Cardiac fibroblast (primary cell): ENCODE data around the gene RAB11FIP4.

Experiments used
- DNase-seq, 2 donors: peaks; one replicate each; pipeline versions ENCODE4 v3.0.0 to v3.0.0-alpha.2; 2010; ENCODE audit warnings: low read depth in 2 of 2
- H3K4me3 ChIP-seq, 2 donors: replicated peaks in 1 of 2; 1 replicate in 1 of 2; 2 replicates in 1 of 2; pipeline ENCODE4 v1.5.1; 2011; ENCODE audit warnings: low read depth in 2 of 2, low read length in 2 of 2, mild to moderate bottlenecking in 2 of 2, moderate library complexity in 1 of 2
- CTCF ChIP-seq: IDR thresholded peaks from one replicate; pipeline ENCODE4 v1.5.1; 2011; ENCODE audit warnings: low read depth, mild to moderate bottlenecking, low read length, inconsistent platforms

The RAB11FIP4 gene

DNA sequence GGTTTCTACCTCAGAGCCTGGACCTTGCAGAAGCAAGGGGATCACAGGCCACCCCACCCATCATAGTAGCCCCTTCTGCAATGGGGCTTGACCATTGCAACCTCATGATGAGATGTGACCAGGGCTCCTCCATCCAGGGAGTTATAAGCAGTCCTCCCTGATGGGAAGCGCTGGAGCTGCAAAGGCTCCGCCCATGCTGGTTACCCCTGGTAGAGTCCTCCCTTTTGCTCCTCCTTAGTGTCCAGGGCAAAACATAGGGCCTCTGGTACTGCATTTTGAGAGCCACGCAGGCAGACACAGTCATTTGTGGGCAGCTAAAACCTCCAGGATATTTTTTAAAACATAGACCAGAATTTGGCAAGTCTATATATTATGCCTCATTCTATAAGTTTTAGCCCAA, 161.1 kb downstream of the RAB11FIP4 start:
- no peak for DNase-seq
- no peak for TF ChIP-seq CTCF
- H3K4me3 ChIP-seq: no peak overlapping the region

GRCh38 chr17:31553506-31553905, 162.0 kb downstream of the RAB11FIP4 start:
- H3K4me3 ChIP-seq: no peak overlapping the region
- no peak for DNase-seq
- TF ChIP-seq CTCF: no peak

- DNase-seq: peak in 1 of 2 donors; percentile 46
- TF ChIP-seq CTCF: no peak
- no peak overlapping the region for H3K4me3 ChIP-seq
Measured at GRCh38 chr17:31554930-31555329, 163.5 kb downstream of the RAB11FIP4 start.

DNA sequence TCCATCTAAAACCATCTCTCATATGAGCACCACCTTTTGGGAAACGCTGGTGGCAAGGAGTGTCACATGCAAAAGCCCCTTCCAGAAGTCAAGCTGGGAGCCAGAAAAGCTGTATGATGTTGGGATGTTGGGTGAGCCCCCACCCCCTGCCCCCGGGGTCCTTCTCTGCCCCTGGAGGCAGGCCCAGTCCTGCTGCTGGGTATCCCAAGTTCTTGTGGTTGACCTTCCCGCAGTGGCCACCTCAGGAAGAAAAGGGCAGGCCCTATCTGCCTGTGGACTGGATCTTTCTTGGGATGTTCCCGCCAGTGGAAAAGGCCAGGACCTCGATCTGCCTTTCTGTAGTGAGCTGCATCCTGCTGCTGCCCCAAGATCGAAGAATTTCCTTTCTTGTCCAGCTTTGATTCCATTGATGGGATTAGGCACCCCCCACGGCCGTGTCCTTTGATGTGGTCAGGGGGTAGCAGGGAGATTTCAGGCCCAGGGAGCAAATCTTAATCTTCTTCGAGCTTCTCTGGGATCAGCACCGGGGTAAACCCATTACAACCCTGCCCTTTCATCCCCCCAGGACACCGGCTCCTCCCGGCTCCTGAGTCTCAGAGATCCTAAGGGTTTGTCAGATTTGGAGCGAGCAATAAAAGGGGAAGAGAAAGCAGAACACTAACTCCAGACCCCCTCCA, 165.6 kb downstream of the RAB11FIP4 start:
- TF ChIP-seq CTCF: no peak

DNA sequence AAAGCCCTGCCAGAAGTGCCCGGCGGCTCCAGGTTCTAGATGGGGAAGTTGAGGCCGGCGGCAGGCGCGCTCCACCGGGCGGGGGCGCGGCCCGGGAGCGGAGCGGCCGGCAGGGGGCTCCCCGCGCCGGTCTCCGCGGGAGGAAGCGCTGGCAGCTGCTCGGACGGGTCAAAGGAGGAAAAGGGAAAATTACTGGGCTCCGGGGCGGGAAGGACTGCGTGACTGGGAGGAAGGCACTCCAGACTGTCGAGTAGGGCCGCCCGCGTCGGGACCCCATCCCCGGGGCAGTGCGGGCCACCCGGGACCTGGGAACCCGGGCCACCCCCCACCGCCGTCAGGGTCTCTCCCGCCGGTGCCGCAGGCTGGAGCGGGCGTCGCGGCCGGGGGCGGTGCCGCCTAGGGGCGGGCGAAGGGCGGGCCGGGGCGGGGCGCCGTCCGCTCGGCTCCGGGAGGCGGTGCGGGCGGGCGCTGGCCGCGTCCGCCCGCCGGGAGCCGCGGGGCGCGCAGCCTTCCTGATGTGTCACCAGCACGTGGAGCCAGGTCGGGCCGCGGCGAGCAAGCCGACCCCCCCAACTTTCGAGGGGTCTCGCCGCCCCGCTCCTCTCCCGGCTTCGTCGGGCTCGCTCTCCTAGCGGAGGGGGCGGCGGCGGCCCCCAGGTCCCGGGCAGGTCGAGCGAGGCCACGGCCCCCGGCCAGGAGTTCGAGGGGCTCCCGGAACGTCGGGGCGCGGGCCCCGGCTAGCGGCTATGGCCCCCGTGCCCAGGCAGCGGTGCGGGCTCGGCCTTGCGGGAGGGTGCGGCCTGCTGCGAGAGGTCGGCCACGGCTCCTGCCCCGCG, 167.5 kb downstream of the RAB11FIP4 start:
- peak overlapping the region; percentile 86 to 88 for H3K4me3 ChIP-seq
- peak; percentile 81 to 84 for DNase-seq
- peak; percentile 36 for TF ChIP-seq CTCF

More for the DNA sequence above, 165.6 kb downstream of the RAB11FIP4 start:
- no peak for DNase-seq
- H3K4me3 ChIP-seq: no peak overlapping the region

- no peak for TF ChIP-seq CTCF
- peak overlapping the region; percentile 86 to 88 for H3K4me3 ChIP-seq
- DNase-seq: peak in 1 of 2 donors; percentile 50
Measured at GRCh38 chr17:31559584-31560501, 168.4 kb downstream of the RAB11FIP4 start.
